ENCODE data around the gene LRRC31.

Gene LRRC31

DNA sequence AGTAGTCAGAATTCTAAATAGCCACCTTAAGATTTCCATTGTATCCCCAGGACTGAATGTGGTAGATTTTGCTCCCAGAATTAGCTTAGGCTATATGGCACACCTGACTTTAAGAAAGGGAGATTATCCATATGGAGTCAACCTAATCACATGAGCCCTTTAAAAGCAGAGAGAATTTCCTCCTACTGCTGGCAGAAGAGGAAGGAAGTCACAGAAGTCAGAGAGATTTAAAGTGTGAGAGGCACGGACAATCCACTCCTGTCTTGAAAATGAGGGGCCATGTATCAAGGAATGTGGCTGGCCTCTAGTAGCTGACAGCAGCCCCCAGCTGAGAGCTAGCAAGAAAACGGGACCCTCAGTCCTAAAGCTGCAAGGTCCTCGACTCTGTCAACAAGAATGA, 26.8 kb downstream of the LRRC31 start:
- no peak for ATAC-seq (ENCODE audit: low read depth)
- Histone ChIP-seq H3K4me1 (ENCODE audit: insufficient read depth, poor library complexity, severe bottlenecking) (peaks cover 14% of the 10 kb centered on the region), H3K36me3 (ENCODE audit: low read depth) (no peaks in the 10 kb centered on the region), H3K9me3 (ENCODE audit: severe bottlenecking) (no peaks in the 10 kb centered on the region), H3K27ac (ENCODE audit: poor library complexity, severe bottlenecking) (no peak overlapping the region), H3K4me3 (ENCODE audit: severe bottlenecking) (no peak overlapping the region), H3K27me3 (ENCODE audit: insufficient read depth, poor library complexity, severe bottlenecking) (no peaks in the 10 kb centered on the region)
- DNase-seq (ENCODE audit: low spot score): no peak
- TF ChIP-seq, protein P1, sequence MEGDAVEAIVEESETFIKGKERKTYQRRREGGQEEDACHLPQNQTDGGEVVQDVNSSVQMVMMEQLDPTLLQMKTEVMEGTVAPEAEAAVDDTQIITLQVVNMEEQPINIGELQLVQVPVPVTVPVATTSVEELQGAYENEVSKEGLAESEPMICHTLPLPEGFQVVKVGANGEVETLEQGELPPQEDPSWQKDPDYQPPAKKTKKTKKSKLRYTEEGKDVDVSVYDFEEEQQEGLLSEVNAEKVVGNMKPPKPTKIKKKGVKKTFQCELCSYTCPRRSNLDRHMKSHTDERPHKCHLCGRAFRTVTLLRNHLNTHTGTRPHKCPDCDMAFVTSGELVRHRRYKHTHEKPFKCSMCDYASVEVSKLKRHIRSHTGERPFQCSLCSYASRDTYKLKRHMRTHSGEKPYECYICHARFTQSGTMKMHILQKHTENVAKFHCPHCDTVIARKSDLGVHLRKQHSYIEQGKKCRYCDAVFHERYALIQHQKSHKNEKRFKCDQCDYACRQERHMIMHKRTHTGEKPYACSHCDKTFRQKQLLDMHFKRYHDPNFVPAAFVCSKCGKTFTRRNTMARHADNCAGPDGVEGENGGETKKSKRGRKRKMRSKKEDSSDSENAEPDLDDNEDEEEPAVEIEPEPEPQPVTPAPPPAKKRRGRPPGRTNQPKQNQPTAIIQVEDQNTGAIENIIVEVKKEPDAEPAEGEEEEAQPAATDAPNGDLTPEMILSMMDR (IDR thresholded peaks at IDR 0.05; ENCODE audit: poor library complexity, severe bottlenecking): no peak

DNA sequence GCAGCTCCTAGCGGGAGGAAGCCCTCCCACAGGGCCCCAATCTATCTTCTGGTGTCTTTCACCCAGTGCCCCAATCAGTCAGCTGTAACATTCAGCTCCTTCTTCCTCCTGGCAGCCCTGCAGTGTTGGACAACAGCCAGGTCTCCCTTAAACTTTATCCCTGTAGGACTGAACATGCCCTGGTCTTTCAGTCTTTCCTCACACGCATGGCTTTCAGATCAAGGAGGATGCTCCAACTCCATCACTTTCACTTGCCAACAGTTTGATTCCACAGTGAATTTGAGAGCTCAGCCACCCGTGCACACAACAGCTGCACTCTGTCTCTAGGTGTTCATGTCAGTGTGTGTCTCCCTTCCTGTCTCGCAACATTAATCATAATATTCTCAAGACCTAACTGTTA, 28.6 kb downstream of the LRRC31 start:
- Histone ChIP-seq H3K36me3 (ENCODE audit: low read depth) (no peaks in the 10 kb centered on the region), H3K9me3 (ENCODE audit: severe bottlenecking) (no peaks in the 10 kb centered on the region), H3K4me1 (ENCODE audit: insufficient read depth, poor library complexity, severe bottlenecking) (no peaks in the 10 kb centered on the region), H3K4me3 (ENCODE audit: severe bottlenecking) (no peak overlapping the region), H3K27ac (ENCODE audit: poor library complexity, severe bottlenecking) (no peak overlapping the region), H3K27me3 (ENCODE audit: insufficient read depth, poor library complexity, severe bottlenecking) (no peaks in the 10 kb centered on the region)
- ATAC-seq (ENCODE audit: low read depth): no peak
- TF ChIP-seq, protein P1 (IDR thresholded peaks at IDR 0.05; ENCODE audit: poor library complexity, severe bottlenecking): no peak
- DNase-seq (ENCODE audit: low spot score): no peak

DNA sequence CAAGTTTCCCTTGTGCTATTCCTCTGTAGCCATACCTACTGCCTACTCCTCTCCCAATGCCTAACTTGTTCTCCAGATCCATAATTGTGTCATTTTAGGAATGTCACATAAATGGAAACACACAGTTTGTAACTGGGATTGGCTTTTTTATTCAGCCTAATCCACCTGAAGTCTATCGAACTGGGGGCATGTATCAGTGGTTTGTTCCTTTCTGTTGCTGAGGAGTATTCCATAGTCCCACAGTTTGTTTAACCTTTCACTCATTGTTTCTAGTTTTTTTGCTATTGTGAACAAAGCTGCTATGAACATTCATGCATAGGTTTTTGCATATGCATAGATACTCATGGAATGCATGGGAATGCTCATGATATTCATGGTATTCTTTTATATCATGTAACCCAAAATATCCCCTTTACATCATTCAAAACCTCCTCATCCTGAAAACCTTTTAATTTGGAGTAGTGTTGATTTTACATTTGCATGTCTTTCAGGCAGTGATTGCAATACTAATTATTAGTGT, 31.2 kb downstream of the LRRC31 start:
- TF ChIP-seq, protein P1 (IDR thresholded peaks at IDR 0.05; ENCODE audit: poor library complexity, severe bottlenecking): no peak

DNA sequence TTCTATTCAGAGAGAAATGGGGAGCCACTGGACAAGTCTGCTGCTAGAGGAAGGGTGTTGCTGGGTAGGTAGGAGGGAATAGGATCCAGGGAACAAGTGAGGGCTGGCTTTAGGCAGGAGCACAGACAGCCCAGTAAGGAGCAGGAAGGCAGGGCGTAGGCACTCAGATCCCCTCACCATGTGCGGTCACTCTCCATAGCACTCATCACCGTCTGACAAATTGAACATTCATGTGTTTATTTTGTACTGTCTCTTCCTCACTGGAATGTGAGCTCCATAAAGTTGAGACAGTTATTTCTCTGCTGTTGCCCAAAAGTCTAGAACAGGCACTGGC, 32.8 kb downstream of the LRRC31 start:
- TF ChIP-seq, protein P1 (IDR thresholded peaks at IDR 0.05; ENCODE audit: poor library complexity, severe bottlenecking): no peak
- ATAC-seq (ENCODE audit: low read depth): no peak
- Histone ChIP-seq H3K4me3 (ENCODE audit: severe bottlenecking) (no peak overlapping the region), H3K36me3 (ENCODE audit: low read depth) (no peaks in the 10 kb centered on the region), H3K9me3 (ENCODE audit: severe bottlenecking) (no peaks in the 10 kb centered on the region), H3K27me3 (ENCODE audit: insufficient read depth, poor library complexity, severe bottlenecking) (no peaks in the 10 kb centered on the region), H3K27ac (ENCODE audit: poor library complexity, severe bottlenecking) (no peak overlapping the region), H3K4me1 (ENCODE audit: insufficient read depth, poor library complexity, severe bottlenecking) (no peaks in the 10 kb centered on the region)
- DNase-seq (ENCODE audit: low spot score): no peak

More for the DNA sequence above, 31.2 kb downstream of the LRRC31 start:
- Histone ChIP-seq H3K27me3 (ENCODE audit: insufficient read depth, poor library complexity, severe bottlenecking) (no peaks in the 10 kb centered on the region), H3K4me3 (ENCODE audit: severe bottlenecking) (no peak overlapping the region), H3K27ac (ENCODE audit: poor library complexity, severe bottlenecking) (no peak overlapping the region), H3K36me3 (ENCODE audit: low read depth) (no peaks in the 10 kb centered on the region), H3K9me3 (ENCODE audit: severe bottlenecking) (no peaks in the 10 kb centered on the region), H3K4me1 (ENCODE audit: insufficient read depth, poor library complexity, severe bottlenecking) (no peaks in the 10 kb centered on the region)
- DNase-seq (ENCODE audit: low spot score): no peak
- ATAC-seq (ENCODE audit: low read depth): no peak

DNA sequence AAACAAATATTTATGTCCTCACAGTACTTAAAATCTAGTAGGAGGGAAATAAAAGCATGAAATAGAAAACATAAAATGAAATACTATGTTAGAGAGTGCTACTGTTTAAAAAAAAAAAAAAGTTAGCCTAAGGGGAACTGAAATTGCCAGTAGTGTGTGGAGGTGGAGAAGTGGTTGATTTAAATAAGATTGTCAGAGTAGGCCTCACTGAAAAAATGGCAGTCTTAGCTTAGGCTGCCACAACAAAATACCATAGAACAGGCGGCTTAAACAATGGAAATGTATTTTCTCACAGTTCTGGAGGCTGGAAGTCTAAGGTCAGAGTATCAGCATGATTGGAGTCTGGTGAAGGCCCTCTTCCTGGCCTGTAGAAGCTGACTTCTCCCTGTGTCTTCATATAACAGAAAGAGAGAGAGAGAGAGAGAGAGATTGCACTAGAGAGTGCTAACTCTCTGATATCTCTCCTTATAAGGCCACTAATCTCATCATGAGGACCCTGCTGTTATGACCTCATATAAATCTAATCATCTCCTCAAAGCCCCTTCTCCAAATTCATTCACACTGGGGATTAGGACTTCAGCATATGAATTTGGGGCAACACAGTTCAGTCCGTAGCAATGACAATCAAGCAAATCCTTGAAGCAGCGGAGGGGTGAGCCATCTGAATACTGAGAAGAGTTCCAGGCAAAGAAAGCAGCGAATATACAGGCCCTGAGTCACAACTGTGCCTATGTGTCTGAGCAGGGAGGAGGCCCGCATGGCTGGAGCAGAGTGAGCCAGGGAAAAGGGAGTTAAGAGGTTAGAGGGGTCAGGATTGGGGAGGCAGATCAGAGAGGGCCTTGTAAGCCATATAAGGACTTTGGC, 33.4 kb downstream of the LRRC31 start:
- no peak overlapping the region for H3K27ac ChIP-seq (ENCODE audit: poor library complexity, severe bottlenecking)
- DNase-seq (ENCODE audit: low spot score): no peak

More for the DNA sequence above, 33.4 kb downstream of the LRRC31 start:
- TF ChIP-seq, protein P1 (IDR thresholded peaks at IDR 0.05; ENCODE audit: poor library complexity, severe bottlenecking): no peak
- no peak for ATAC-seq (ENCODE audit: low read depth)
- no peak overlapping the region for H3K4me3 ChIP-seq (ENCODE audit: severe bottlenecking)
- no peaks in the 10 kb centered on the region for H3K36me3 ChIP-seq (ENCODE audit: low read depth)
- H3K27me3 ChIP-seq (ENCODE audit: insufficient read depth, poor library complexity, severe bottlenecking): no peaks in the 10 kb centered on the region
- no peaks in the 10 kb centered on the region for H3K9me3 ChIP-seq (ENCODE audit: severe bottlenecking)
- H3K4me1 ChIP-seq (ENCODE audit: insufficient read depth, poor library complexity, severe bottlenecking): no peaks in the 10 kb centered on the region
